ENCODE measurements around the gene DYRK1B. TPM values are rescaled to one million over a fixed set of nuclear protein-coding genes. Genes with fewer than 3 reads are reported as not detected.

Gene DYRK1B
- total RNA-seq, 4 donors from 2014 or later = 8.3 to 38.7 (median 17.3) TPM

- TF ChIP-seq POLR2A (IDR thresholded peaks at IDR 0.05) = no peak
- TF ChIP-seq, protein P1, sequence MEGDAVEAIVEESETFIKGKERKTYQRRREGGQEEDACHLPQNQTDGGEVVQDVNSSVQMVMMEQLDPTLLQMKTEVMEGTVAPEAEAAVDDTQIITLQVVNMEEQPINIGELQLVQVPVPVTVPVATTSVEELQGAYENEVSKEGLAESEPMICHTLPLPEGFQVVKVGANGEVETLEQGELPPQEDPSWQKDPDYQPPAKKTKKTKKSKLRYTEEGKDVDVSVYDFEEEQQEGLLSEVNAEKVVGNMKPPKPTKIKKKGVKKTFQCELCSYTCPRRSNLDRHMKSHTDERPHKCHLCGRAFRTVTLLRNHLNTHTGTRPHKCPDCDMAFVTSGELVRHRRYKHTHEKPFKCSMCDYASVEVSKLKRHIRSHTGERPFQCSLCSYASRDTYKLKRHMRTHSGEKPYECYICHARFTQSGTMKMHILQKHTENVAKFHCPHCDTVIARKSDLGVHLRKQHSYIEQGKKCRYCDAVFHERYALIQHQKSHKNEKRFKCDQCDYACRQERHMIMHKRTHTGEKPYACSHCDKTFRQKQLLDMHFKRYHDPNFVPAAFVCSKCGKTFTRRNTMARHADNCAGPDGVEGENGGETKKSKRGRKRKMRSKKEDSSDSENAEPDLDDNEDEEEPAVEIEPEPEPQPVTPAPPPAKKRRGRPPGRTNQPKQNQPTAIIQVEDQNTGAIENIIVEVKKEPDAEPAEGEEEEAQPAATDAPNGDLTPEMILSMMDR (IDR thresholded peaks at IDR 0.05) = no peak
- peak overlapping the region; percentile 83 to 100 (median 90) for H3K4me3 ChIP-seq
- peaks cover 0 to 18% (median 6%) of the 10 kb centered on the region in 4 donors for H3K4me1 ChIP-seq
- peaks cover 0 to 73% (median 0%) of the 10 kb centered on the region in 3 donors for H3K36me3 ChIP-seq
- DNase-seq = no peak
- no peaks in the 10 kb centered on the region for H3K9me3 ChIP-seq
- no peaks in the 10 kb centered on the region for H3K27me3 ChIP-seq
- H3K27ac ChIP-seq = peak overlapping the region; percentile 35 to 85 (median 74)
Observed at GRCh38 chr19:39834287-39834841, 402 bp upstream of the DYRK1B start.

DNA sequence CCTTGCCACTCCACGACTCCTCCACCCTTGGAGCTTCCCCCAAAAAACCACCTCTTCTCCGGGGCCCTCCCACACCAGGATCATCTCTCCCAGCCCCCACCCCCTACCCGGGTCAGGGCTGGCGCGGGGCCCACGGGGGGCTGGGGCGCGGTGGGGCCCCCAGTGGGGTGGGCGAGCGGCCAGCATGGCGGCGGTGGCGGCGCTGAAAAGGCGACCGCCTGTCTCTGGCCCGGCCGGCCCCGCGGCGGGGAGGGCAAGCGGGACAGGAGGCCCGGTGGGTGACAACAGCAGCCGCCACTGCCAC, 850 bp downstream of the DYRK1B start:
- Histone ChIP-seq H3K4me1 (peaks cover 0 to 18% (median 6%) of the 10 kb centered on the region in 4 donors), H3K9me3 (no peaks in the 10 kb centered on the region), H3K4me3 (peak overlapping the region; percentile 83 to 100 (median 90)), H3K27me3 (no peaks in the 10 kb centered on the region), H3K27ac (peak overlapping the region; percentile 73 to 85 (median 78)), H3K36me3 (peaks cover 0 to 71% (median 0%) of the 10 kb centered on the region in 3 donors)
- TF ChIP-seq, protein P1 (IDR thresholded peaks at IDR 0.05) = no peak
- no peak for TF ChIP-seq POLR2A (IDR thresholded peaks at IDR 0.05)
- DNase-seq = no peak

DNA sequence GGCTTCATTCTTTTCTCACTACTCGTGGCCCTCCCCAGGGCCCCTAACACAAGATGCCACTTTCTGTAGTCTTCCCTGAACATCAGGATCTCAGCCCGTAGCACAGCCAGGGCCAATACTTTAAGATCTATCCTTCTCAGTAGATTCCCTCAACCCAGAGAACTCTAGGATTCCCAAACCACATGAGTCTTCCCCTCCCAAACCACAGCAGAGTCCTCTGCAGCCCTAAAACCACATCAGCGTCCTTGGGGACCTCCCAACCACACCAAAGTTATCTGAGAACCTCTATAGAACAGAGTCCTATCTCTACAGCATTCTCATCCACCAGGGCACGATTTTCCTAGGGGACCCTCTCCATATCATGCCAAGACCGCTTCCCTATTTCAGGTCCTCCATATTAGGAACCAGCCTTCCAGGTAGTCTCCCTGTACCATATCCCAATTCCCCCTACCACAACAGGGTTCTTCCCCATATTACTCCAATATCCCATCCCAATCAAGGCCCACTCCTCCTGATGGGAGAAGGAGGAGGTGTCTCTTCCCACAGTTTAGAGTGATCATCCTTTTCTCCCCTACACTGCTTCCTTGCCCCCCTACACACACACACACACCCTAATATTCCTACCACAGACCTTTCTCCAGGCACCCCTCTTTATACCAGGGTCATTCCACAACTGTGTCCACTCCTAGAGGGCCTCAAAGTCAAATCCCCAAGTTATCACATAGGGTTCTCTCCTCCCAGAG, 1.4 kb downstream of the DYRK1B start:
- no peaks in the 10 kb centered on the region for H3K27me3 ChIP-seq
- DNase-seq = no peak
- TF ChIP-seq POLR2A (IDR thresholded peaks at IDR 0.05) = no peak
- TF ChIP-seq, protein P1 (IDR thresholded peaks at IDR 0.05) = no peak
- no peaks in the 10 kb centered on the region for H3K9me3 ChIP-seq
- peaks cover 0 to 71% (median 0%) of the 10 kb centered on the region in 3 donors for H3K36me3 ChIP-seq
- peaks cover 0 to 18% (median 6%) of the 10 kb centered on the region in 4 donors for H3K4me1 ChIP-seq
- H3K4me3 ChIP-seq = peak overlapping the region; percentile 83 to 100 (median 90)
- H3K27ac ChIP-seq = peak overlapping the region in 2 of 4 donors; percentile 73 to 85

- H3K36me3 ChIP-seq = peaks cover 0 to 72% (median 0%) of the 10 kb centered on the region in 3 donors
Observed at GRCh38 chr19:39831679-39832078, 2.3 kb downstream of the DYRK1B start.

DNA sequence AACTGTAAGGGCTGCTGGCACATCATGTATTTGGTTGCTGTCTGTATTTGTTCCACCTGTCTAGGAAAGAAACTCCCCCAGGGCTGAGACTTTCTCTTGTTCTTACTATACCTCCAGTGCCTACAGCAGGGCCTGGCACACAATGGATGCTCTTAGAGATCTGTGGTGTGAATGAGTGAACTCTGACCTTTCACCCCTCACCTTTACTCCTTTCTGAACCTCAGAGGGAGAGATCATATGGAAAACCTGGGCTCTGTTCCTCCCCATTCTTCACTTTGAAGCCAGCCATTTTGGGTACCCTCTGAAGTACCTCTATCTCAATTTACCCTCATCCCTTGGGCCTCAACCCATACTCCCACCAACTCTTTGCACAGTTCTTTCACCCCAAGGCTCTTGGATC, 3.1 kb downstream of the DYRK1B start:
- Histone ChIP-seq H3K4me1 (peaks cover 0 to 18% (median 6%) of the 10 kb centered on the region in 4 donors), H3K27ac (no peak overlapping the region), H3K36me3 (peaks cover 0 to 72% (median 0%) of the 10 kb centered on the region in 3 donors), H3K27me3 (no peaks in the 10 kb centered on the region), H3K4me3 (no peak overlapping the region), H3K9me3 (no peaks in the 10 kb centered on the region)
- TF ChIP-seq POLR2A (IDR thresholded peaks at IDR 0.05) = no peak
- TF ChIP-seq, protein P1 (IDR thresholded peaks at IDR 0.05) = no peak
- no peak for DNase-seq

More at GRCh38 chr19:39831679-39832078, 2.3 kb downstream of the DYRK1B start:
- TF ChIP-seq POLR2A (IDR thresholded peaks at IDR 0.05) = no peak
- TF ChIP-seq, protein P1 (IDR thresholded peaks at IDR 0.05) = no peak
- DNase-seq = no peak
- Histone ChIP-seq H3K4me3 (no peak overlapping the region), H3K27me3 (no peaks in the 10 kb centered on the region), H3K27ac (no peak overlapping the region), H3K9me3 (no peaks in the 10 kb centered on the region), H3K4me1 (peaks cover 0 to 18% (median 6%) of the 10 kb centered on the region in 4 donors)

Measured in Peyer's patch (tissue), 4 donors.